A549 (cell line): ENCODE measurements around the gene EFTUD2. TPM values are rescaled to one million over a fixed set of nuclear protein-coding genes. Genes with fewer than 3 reads are reported as not detected.

ENCODE experiments used
- ATAC-seq, 2 experiments: fragments of 200-7000 bp in 1 of 2; fragments of >200 bp in 1 of 2; cut with Nextera tagmentation in 1 of 2; cut with Tn5 transposase in 1 of 2; 3 replicates each; pipeline versions ENCODE4 v1.8.0 to v1.9.1; 2018 to 2020; ENCODE audit warnings: mild to moderate bottlenecking in 1 of 2, moderate library complexity in 1 of 2
- CTCF ChIA-PET: fragments of 300-600 bp; sonication (Branson Sonifier 250); formaldehyde crosslinking; extraction: SDS; loops from one replicate; lab custom pipeline; 2021; ENCODE audit warnings: antibody characterized with exemption, inconsistent platforms; lab: Yijun Ruan, JAX
- POLR2A ChIA-PET: fragments of 350-600 bp; formaldehyde crosslinking; extraction: SDS; loops from one replicate; lab custom pipeline; 2021; ENCODE audit warnings: antibody characterized with exemption, inconsistent platforms; lab: Yijun Ruan, JAX
- DNase-seq, 2 experiments: peaks; one replicate each; pipeline versions ENCODE4 v3.0.0 to v3.0.0-alpha.2; 2011 to 2016; ENCODE audit warnings: low read depth in 1 of 2, low spot score in 1 of 2
- FAIRE-seq: peaks from 2 replicates; lab custom pipeline; 2011; peaks lifted over from hg19 to GRCh38; lab: Jason Lieb, UNC
- H3K27ac ChIP-seq, 2 experiments: fragments of >200 bp; sonication (Bioruptor Twin); formaldehyde crosslinking; 3 replicates each; pipeline ENCODE4 v1.5.1; 2016 to 2017
- H3K4me1 ChIP-seq: fragments of >200 bp; sonication (Bioruptor Twin); formaldehyde crosslinking; 3 replicates; pipeline ENCODE4 v1.6.1; 2016
- H3K4me2 ChIP-seq: fragments of >200 bp; sonication (Bioruptor Twin); formaldehyde crosslinking; 3 replicates; pipeline ENCODE4 v1.6.1; 2016
- H3K4me3 ChIP-seq: fragments of >200 bp; sonication (Bioruptor Twin); formaldehyde crosslinking; 3 replicates; pipeline ENCODE4 v1.5.1; 2016
- H3K9me3 ChIP-seq: fragments of >200 bp; sonication (Bioruptor Twin); formaldehyde crosslinking; 3 replicates; pipeline ENCODE4 v1.6.1; 2016
- CBX2 ChIP-seq: fragments of 200-600 bp; sonication (generic); IDR thresholded peaks from 2 replicates; pipeline ENCODE4 v1.6.1; 2016; ENCODE audit warnings: low read depth, mild to moderate bottlenecking, borderline replicate concordance
- CBX8 ChIP-seq: fragments of 200-600 bp; sonication (generic); IDR thresholded peaks from 2 replicates; pipeline ENCODE4 v1.6.1; 2016
- CEBPB ChIP-seq, 2 experiments: fragments of >200 bp in 1 of 2; sonication (Bioruptor Twin) in 1 of 2; formaldehyde crosslinking in 1 of 2; IDR thresholded peaks; 2 replicates each; pipeline ENCODE4 v1.6.1; 2012 to 2016
- CHD2 ChIP-seq: fragments of 150-350 bp; IDR thresholded peaks from 2 replicates; pipeline ENCODE4 v1.6.1; 2014; ENCODE audit warnings: low read length; ENCODE audit not compliant: partially characterized antibody
- EP300 ChIP-seq, 2 experiments: fragments of >200 bp; sonication (Bioruptor Twin); formaldehyde crosslinking; IDR thresholded peaks; 2 replicates in 1 of 2; 3 replicates in 1 of 2; pipeline ENCODE4 v1.6.1; 2016 to 2017
- ESRRA ChIP-seq: fragments of 150-350 bp; IDR thresholded peaks from 2 replicates; pipeline ENCODE4 v1.6.1; 2014; ENCODE audit warnings: mild to moderate bottlenecking, low read length, borderline replicate concordance
- FOXS1 ChIP-seq: fragments of 250-450 bp; sonication (Bioruptor Pico); IDR thresholded peaks from 2 replicates; pipeline ENCODE4 v1.5.0; 2020; ENCODE audit warnings: mild to moderate bottlenecking, moderate library complexity
- HEYL ChIP-seq: fragments of 250-450 bp; sonication (Bioruptor Pico); IDR thresholded peaks from 2 replicates; pipeline ENCODE4 v1.8.0; 2021; ENCODE audit warnings: mild to moderate bottlenecking, moderate library complexity
- HOXA7 ChIP-seq: fragments of 250-450 bp; sonication (Bioruptor Pico); IDR thresholded peaks from 2 replicates; pipeline ENCODE4 v1.5.0; 2020; ENCODE audit warnings: mild to moderate bottlenecking, moderate library complexity
- HOXB13 ChIP-seq: fragments of 250-450 bp; sonication (Bioruptor Pico); IDR thresholded peaks from 2 replicates; pipeline ENCODE4 v1.5.0; 2020; ENCODE audit warnings: low read depth, mild to moderate bottlenecking, moderate library complexity
- JUN ChIP-seq, 2 experiments: fragments of >200 bp; sonication (Bioruptor Twin); formaldehyde crosslinking; IDR thresholded peaks; 2 replicates in 1 of 2; 3 replicates in 1 of 2; pipeline ENCODE4 v1.6.1; 2016 to 2017
- KDM1A ChIP-seq: fragments of 200-600 bp; sonication (generic); IDR thresholded peaks from 2 replicates; pipeline ENCODE4 v1.6.1; 2016; ENCODE audit warnings: low read depth, mild to moderate bottlenecking
- MAFK ChIP-seq: fragments of 450-650 bp; IDR thresholded peaks from 2 replicates; pipeline ENCODE4 v1.6.1; 2014; ENCODE audit not compliant: partially characterized antibody
- MYC ChIP-seq: IDR thresholded peaks from 2 replicates; pipeline ENCODE4 v1.6.1; 2012; ENCODE audit warnings: mild to moderate bottlenecking, inconsistent platforms, low read length, improper control_type of control experiment, borderline replicate concordance
- PHF8 ChIP-seq: fragments of 200-600 bp; sonication (generic); IDR thresholded peaks from 2 replicates; pipeline ENCODE4 v1.6.1; 2016; ENCODE audit warnings: low read depth, mild to moderate bottlenecking, antibody characterized with exemption, moderate library complexity, borderline replicate concordance
- POLR2AphosphoS2 ChIP-seq: conservative IDR thresholded peaks from 2 replicates; pipeline ENCODE4 v1.6.1; 2012; ENCODE audit warnings: low read length, improper control_type of control experiment, inconsistent platforms
- RAD21 ChIP-seq, 2 experiments: fragments of >200 bp in 1 of 2; sonication (Bioruptor Twin) in 1 of 2; formaldehyde crosslinking in 1 of 2; IDR thresholded peaks in 1 of 2; conservative IDR thresholded peaks in 1 of 2; 2 replicates in 1 of 2; 3 replicates in 1 of 2; pipeline ENCODE4 v1.6.1; 2012 to 2018; ENCODE audit warnings: inconsistent platforms in 1 of 2
- SMC3 ChIP-seq: fragments of >200 bp; sonication (Bioruptor Twin); formaldehyde crosslinking; IDR thresholded peaks from 3 replicates; pipeline ENCODE4 v1.6.1; 2018; ENCODE audit warnings: inconsistent platforms
- TP53 ChIP-seq: fragments of 250-450 bp; sonication (Bioruptor Pico); IDR thresholded peaks from 2 replicates; pipeline ENCODE4 v1.5.0; 2021; ENCODE audit warnings: mild to moderate bottlenecking, moderate library complexity
- ZC3H11A ChIP-seq: fragments of 450-650 bp; IDR thresholded peaks from 2 replicates; pipeline ENCODE4 v1.6.1; 2014; ENCODE audit warnings: antibody characterized with exemption, mild to moderate bottlenecking
- WGBS: methylation state at CpG from one replicate; pipeline ENCODE4 v1.1.6; 2017; ENCODE audit errors: missing lambda C conversion rate; 5-methylcytosine and 5-hydroxymethylcytosine counted together
- polyA plus RNA-seq, 4 experiments: library from polyadenylated mRNA; depleted of rRNA in 3 of 4; stranded (reverse); fragments of >200 nt; fragmentation: RNase III in 1 of 4; extraction: RNeasy Plus Mini Kit Qiagen cat#74134 plus additional on column Dnase treatment in 1 of 4; gene quantifications; 2 replicates in 3 of 4; 3 replicates in 1 of 4; pipeline ENCODE4 v1.2.3, GENCODE V29; 2011 to 2017
- TF ChIP-seq, protein P1 (sequence below): fragments of >200 bp; sonication (Bioruptor Twin); formaldehyde crosslinking; IDR thresholded peaks from 3 replicates; pipeline ENCODE4 v1.5.1; 2016
- TF ChIP-seq, protein P2 (sequence below): fragments of >200 bp; sonication (Bioruptor Twin); formaldehyde crosslinking; IDR thresholded peaks from 3 replicates; pipeline ENCODE4 v1.6.1; 2016
- TF ChIP-seq, protein P3 (sequence below): fragments of >200 bp; sonication (Bioruptor Twin); formaldehyde crosslinking; IDR thresholded peaks from 2 replicates; pipeline ENCODE4 v1.6.1; 2016
- TF ChIP-seq, protein P4 (sequence below): IDR thresholded peaks from 2 replicates; pipeline ENCODE4 v1.6.1; 2012

Gene EFTUD2
- polyA plus RNA-seq, 2 of the 4 experiments (the other 2 are of a cell fraction), result 224 to 353 TPM

DNA sequence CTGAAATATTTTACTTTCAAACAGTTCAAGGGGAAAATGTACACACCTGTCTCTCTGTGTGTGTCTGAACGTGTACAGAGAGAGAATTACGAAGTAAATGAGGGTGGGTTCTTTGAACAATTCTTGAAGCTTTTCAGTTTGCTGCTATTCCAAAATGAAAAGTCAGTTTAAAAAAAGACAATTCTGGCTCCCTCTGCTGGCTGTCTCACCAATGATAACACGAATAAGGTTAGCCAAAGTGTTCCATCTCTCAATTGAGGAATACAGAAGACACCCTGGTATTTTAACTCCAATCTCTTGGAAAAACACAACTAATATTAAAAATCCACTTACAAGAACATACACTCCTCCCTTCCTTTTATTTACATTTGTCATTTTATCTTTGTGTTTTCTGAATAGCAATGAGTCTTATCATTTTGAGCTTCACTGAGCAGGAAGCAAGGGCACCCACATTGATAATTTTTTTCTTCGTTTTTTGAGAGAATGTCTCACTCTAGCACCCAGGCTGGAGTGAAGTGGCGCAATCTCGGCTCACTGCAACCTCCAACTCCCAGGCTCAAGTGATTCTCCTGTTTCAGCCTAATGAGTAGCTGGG lies 20.5 kb downstream of the EFTUD2 start:
- TF ChIP-seq ZC3H11A (no peak), JUN (IDR thresholded peaks at IDR 0.05) (no peak), CBX8 (no peak), SMC3 (peak; percentile 74), RAD21 (conservative IDR thresholded peaks at IDR 0.05 in 1 of 2, IDR thresholded peaks at IDR 0.05 in 1 of 2) (peak; percentile 54), EP300 (IDR thresholded peaks at IDR 0.05) (no peak), HOXB13 (CRISPR knock-in tag) (no peak)
- TF ChIP-seq, protein P1, sequence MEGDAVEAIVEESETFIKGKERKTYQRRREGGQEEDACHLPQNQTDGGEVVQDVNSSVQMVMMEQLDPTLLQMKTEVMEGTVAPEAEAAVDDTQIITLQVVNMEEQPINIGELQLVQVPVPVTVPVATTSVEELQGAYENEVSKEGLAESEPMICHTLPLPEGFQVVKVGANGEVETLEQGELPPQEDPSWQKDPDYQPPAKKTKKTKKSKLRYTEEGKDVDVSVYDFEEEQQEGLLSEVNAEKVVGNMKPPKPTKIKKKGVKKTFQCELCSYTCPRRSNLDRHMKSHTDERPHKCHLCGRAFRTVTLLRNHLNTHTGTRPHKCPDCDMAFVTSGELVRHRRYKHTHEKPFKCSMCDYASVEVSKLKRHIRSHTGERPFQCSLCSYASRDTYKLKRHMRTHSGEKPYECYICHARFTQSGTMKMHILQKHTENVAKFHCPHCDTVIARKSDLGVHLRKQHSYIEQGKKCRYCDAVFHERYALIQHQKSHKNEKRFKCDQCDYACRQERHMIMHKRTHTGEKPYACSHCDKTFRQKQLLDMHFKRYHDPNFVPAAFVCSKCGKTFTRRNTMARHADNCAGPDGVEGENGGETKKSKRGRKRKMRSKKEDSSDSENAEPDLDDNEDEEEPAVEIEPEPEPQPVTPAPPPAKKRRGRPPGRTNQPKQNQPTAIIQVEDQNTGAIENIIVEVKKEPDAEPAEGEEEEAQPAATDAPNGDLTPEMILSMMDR, result peak; percentile 94
- TF ChIP-seq, protein P2, sequence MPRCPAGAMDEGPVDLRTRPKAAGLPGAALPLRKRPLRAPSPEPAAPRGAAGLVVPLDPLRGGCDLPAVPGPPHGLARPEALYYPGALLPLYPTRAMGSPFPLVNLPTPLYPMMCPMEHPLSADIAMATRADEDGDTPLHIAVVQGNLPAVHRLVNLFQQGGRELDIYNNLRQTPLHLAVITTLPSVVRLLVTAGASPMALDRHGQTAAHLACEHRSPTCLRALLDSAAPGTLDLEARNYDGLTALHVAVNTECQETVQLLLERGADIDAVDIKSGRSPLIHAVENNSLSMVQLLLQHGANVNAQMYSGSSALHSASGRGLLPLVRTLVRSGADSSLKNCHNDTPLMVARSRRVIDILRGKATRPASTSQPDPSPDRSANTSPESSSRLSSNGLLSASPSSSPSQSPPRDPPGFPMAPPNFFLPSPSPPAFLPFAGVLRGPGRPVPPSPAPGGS, result no peak
- CTCF ChIA-PET, result interaction anchor here (0.6 to 45.1 kb wide), 48 partner anchors 12 to 254 kb away, joined by 3 to 1787 read pairs (median 5); partner anchors contain the start of genes EFTUD2 and HIGD1B
- Histone ChIP-seq H3K27ac (no peak overlapping the region), H3K4me1 (no peaks in the 10 kb centered on the region), H3K4me2 (no peak overlapping the region), H3K9me3 (no peaks in the 10 kb centered on the region), H3K4me3 (no peak overlapping the region)
- ATAC-seq, result peak; percentile 80 to 85; a peak in 5 of 6 replicates
- peak; percentile 45 to 80 for DNase-seq
- POLR2A ChIA-PET, result interaction anchor here (0.6 to 1.5 kb wide), 2 partner anchors 15 to 50 kb away, joined by 3 to 4 read pairs; no protein-coding TSS in a partner anchor
- 37% methylated on average over 6 of the region's 6 CpGs for WGBS
- peak; percentile 68 for FAIRE-seq

DNA sequence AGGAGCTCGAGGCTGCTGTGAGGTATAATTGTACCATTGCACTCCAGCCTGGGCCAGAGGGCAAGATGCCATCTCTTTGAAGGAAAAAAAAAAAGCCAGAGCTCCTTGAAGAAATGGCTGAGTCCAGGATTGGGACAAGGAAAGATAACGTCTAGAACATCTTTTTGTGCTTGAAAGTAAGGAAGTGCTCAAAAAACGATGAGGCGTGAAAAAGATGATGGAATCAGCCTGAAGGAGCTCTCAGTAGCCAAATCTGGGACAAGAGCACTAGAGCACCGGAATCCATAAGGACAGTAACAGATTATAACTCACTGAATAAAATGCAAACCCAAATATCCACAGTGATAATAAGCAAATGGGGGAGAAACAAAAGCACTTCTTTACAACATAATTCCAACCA lies 22.1 kb downstream of the EFTUD2 start:
- ChIA-PET POLR2A (no interaction called here), CTCF (interaction anchor here (0.6 to 45.1 kb wide), 11 partner anchors 11 to 1017 kb away, joined by 3 to 1787 read pairs (median 15); partner anchors contain the start of genes EFTUD2, HIGD1B, MAPT and PLCD3)
- peaks cover 3% of the 10 kb centered on the region; the same call in 1 of the 3 replicates for H3K4me1 ChIP-seq
- ATAC-seq (no peak), FAIRE-seq (no peak)
- no peak overlapping the region for H3K4me3 ChIP-seq
- no peak overlapping the region for H3K4me2 ChIP-seq
- H3K27ac ChIP-seq, result no peak overlapping the region
- TF ChIP-seq MAFK (peak; percentile 64), CBX8 (no peak)
- TF ChIP-seq, all 56 proteins: peak for 1
- WGBS, result 90% methylated on average over 5 of the region's 5 CpGs
- DNase-seq, result no peak
- H3K9me3 ChIP-seq, result no peaks in the 10 kb centered on the region

DNA sequence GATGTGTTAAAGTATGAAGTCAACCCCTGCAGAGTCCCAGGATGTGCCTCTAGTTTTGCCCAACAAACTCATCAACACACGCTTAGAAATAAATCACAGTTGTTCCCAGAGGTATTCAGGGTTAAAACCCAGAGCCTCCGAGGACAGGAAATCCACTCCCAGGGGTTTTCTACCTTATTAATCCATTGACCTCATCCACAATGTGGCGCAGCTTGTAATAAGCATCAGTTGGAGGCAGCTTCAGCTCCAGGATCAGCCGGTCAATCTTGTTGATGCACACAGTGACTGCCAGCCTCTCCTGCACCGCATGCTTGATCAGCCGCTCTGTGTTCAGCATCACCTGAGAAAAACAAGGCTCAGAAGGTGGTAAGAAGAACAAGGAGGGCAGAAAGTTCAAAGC lies 23.5 kb downstream of the EFTUD2 start:
- TF ChIP-seq FOXS1 (CRISPR knock-in tag) (no peak), POLR2AphosphoS2 (no peak), MAFK (no peak), CHD2 (no peak), HEYL (CRISPR knock-in tag) (no peak), CEBPB (IDR thresholded peaks at IDR 0.05) (no peak), CBX2 (no peak), KDM1A (no peak), MYC (no peak), TP53 (CRISPR knock-in tag) (no peak), PHF8 (no peak), ESRRA (no peak), HOXA7 (CRISPR knock-in tag) (no peak)
- TF ChIP-seq, protein P3, sequence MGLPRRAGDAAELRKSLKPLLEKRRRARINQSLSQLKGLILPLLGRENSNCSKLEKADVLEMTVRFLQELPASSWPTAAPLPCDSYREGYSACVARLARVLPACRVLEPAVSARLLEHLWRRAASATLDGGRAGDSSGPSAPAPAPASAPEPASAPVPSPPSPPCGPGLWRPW, result no peak
- TF ChIP-seq, protein P2, result no peak
- TF ChIP-seq, protein P4, sequence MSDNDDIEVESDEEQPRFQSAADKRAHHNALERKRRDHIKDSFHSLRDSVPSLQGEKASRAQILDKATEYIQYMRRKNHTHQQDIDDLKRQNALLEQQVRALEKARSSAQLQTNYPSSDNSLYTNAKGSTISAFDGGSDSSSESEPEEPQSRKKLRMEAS, result no peak
- TF ChIP-seq, all 56 proteins: peak for 0
- Histone ChIP-seq H3K4me2 (no peak overlapping the region), H3K27ac (no peak overlapping the region), H3K4me1 (peaks cover 3% of the 10 kb centered on the region; the same call in 1 of the 3 replicates), H3K9me3 (no peaks in the 10 kb centered on the region), H3K4me3 (no peak overlapping the region)
- no peak for DNase-seq
- ChIA-PET CTCF (interaction anchor here (1.4 to 45.1 kb wide), 4 partner anchors 9 to 100 kb away, joined by 3 to 1787 read pairs (median 149); no protein-coding TSS in a partner anchor), POLR2A (no interaction called here)
- FAIRE-seq, result no peak
- no peak for ATAC-seq
- 97% methylated on average over 6 of the region's 6 CpGs for WGBS
